Kidney (tissue), 22 donors: ENCODE measurements around the gene CD14. TPM values are rescaled to one million over a fixed set of nuclear protein-coding genes. Genes with fewer than 3 reads are reported as not detected.

ENCODE experiments used
- DNase-seq, 5 donors: peaks; one replicate each; pipeline ENCODE4 v3.0.0-alpha.2; 2013 to 2020
- FAIRE-seq: peaks from 2 replicates; lab custom pipeline; 2012; peaks lifted over from hg19 to GRCh38; lab: Jason Lieb, UNC
- H3K27ac ChIP-seq, 2 donors: one replicate each; pipeline ENCODE4 v1.7.0; 2013; ENCODE audit warnings: low read depth in 2 of 2, low read length in 2 of 2, inconsistent platforms in 1 of 2
- H3K27me3 ChIP-seq: one replicate; pipeline ENCODE4 v1.7.1; 2013; ENCODE audit warnings: low read length, inconsistent platforms; ENCODE audit not compliant: control insufficient read depth, insufficient read depth
- H3K36me3 ChIP-seq, 3 donors: one replicate each; pipeline versions ENCODE4 v1.7.0 to v1.7.1; 2013; ENCODE audit warnings: low read length in 3 of 3, control low read depth in 1 of 3, inconsistent platforms in 1 of 3; ENCODE audit not compliant: insufficient read depth in 3 of 3, control insufficient read depth in 2 of 3
- H3K4me1 ChIP-seq, 3 donors: one replicate each; pipeline versions ENCODE4 v1.7.0 to v1.7.1; 2013; ENCODE audit warnings: low read length in 3 of 3, inconsistent platforms in 1 of 3, low read depth in 1 of 3; ENCODE audit not compliant: control insufficient read depth in 2 of 3, insufficient read depth in 2 of 3
- H3K4me3 ChIP-seq, 3 donors: one replicate each; pipeline versions ENCODE4 v1.7.0 to v1.8.1; 2013; ENCODE audit warnings: low read length in 3 of 3, control low read depth in 1 of 3, inconsistent platforms in 1 of 3
- H3K9ac ChIP-seq, 3 donors: one replicate each; pipeline versions ENCODE4 v1.7.0 to v1.7.1; 2013; ENCODE audit warnings: low read length in 3 of 3, control low read depth in 1 of 3, inconsistent platforms in 1 of 3
- H3K9me3 ChIP-seq, 3 donors: one replicate each; pipeline versions ENCODE4 v1.7.0 to v1.7.1; 2013; ENCODE audit warnings: low read length in 3 of 3, control low read depth in 1 of 3, inconsistent platforms in 1 of 3; ENCODE audit not compliant: control insufficient read depth in 2 of 3, insufficient read depth in 1 of 3
- CTCF ChIP-seq: IDR thresholded peaks from 3 replicates; pipeline ENCODE4 v1.5.1; 2012; ENCODE audit warnings: mild to moderate bottlenecking, moderate library complexity, borderline replicate concordance; ENCODE audit not compliant: insufficient read depth; ENCODE audit errors: extremely low read depth
- intact Hi-C: fragments of 100-400 bp; cut with DNase I; formaldehyde crosslinking; loops from one replicate; pipeline ENCODE4 v1.11.1; 2022
- long read RNA-seq, 10 donors: library from polyadenylated mRNA in 1 of 10; unstranded in 1 of 10; transcript quantifications; one replicate each; pipeline ENCODE4 v2.0.0 and lab custom pipeline, GENCODE V29; 2021 to 2026
- polyA plus RNA-seq: library from polyadenylated mRNA; stranded (reverse); fragments of 350-450 nt; fragmentation: Illumina TruSeq; extraction: RNeasy Lipid Tissue Mini Kit (QIAGEN cat#74804); gene quantifications from one replicate; pipeline ENCODE4 v1.2.3, GENCODE V29; 2014; ENCODE audit warnings: low read depth, low replicate concordance; ENCODE audit not compliant: insufficient read depth
- total RNA-seq: library from RNA; stranded (reverse); fragmentation: NEBNext Ultra II Directional; extraction: Animal tissue kit (Norgen Biotek cat#: 25700); gene quantifications from one replicate; pipeline ENCODE4 v1.2.1, GENCODE V29; 2021
- donor health status: control.
- donor health status: control.
- donor health status: control.
- donor health status: control.
- donor health status: control.
- donor health status: DM: yes; HTN: yes; CAD: no.
- donor health status: Normal renal cell carcinoma (clear cell type).

The CD14 gene
- total RNA-seq (68.8 TPM), polyA plus RNA-seq (43.8 TPM)
- long read RNA-seq, donor 1, partial matches to known transcripts, result 0 of 1 reads
- long read RNA-seq, donor 1, other reads (novel, unspliced or antisense), result 0 of 1 reads
- long read RNA-seq, donor 2, partial matches to known transcripts, result 0 of 4 reads
- long read RNA-seq, donor 2, other reads (novel, unspliced or antisense), result 0 of 4 reads
- long read RNA-seq, donor 3, transcript CD14-201 (2 exons, 1,886 nt), result major isoform, 17 of 17 reads
- long read RNA-seq, donor 3, partial matches to known transcripts, result 0 of 17 reads
- long read RNA-seq, donor 3, other reads (novel, unspliced or antisense), result 0 of 17 reads
- long read RNA-seq, donor 4, result 0 reads
- long read RNA-seq, donor 5, result 0 reads
- long read RNA-seq, donor 6, partial matches to known transcripts, result 0 of 3 reads
- long read RNA-seq, donor 6, other reads (novel, unspliced or antisense), result 0 of 3 reads
- long read RNA-seq, donor 7, transcript CD14-201 (2 exons, 1,886 nt), result major isoform, 17 of 33 reads
- long read RNA-seq, donor 7, partial matches to known transcripts, result 0 of 33 reads
- long read RNA-seq, donor 7, other reads (novel, unspliced or antisense), result 15 of 33 reads
- long read RNA-seq, donor 8, partial matches to known transcripts, result 0 of 1 reads
- long read RNA-seq, donor 8, other reads (novel, unspliced or antisense), result 0 of 1 reads
- long read RNA-seq, donor 9, transcript CD14-201 (2 exons, 1,886 nt), result major isoform, 5 of 6 reads
- long read RNA-seq, donor 9, partial matches to known transcripts, result 0 of 6 reads
- long read RNA-seq, donor 9, other reads (novel, unspliced or antisense), result 0 of 6 reads
- long read RNA-seq, donor 10, transcript CD14-201 (2 exons, 1,886 nt), result major isoform, 7 of 7 reads
- long read RNA-seq, donor 10, partial matches to known transcripts, result 0 of 7 reads
- long read RNA-seq, donor 10, other reads (novel, unspliced or antisense), result 0 of 7 reads

- H3K4me3 ChIP-seq, result peak within 1 kb of the TSS; percentile 38 to 88 (median 83)
- DNase-seq (peak in 1 of 5 donors; percentile 84), FAIRE-seq (no peak)
- TF ChIP-seq CTCF, result no peak
- peak within 1 kb of the TSS; percentile 35 to 67 (median 59) for H3K9ac ChIP-seq
- no peaks in the 10 kb centered on the region for H3K36me3 ChIP-seq
- peak within 1 kb of the TSS; percentile 65 to 77 for H3K27ac ChIP-seq
- intact Hi-C loops, result no loop called here
- H3K9me3 ChIP-seq, result no peaks in the 10 kb centered on the region
- peaks cover 0 to 16% (median 0%) of the 10 kb centered on the region in 3 donors for H3K4me1 ChIP-seq
- H3K27me3 ChIP-seq, result peaks cover 7% of the 10 kb centered on the region
Observed at GRCh38 chr5:140633021-140633471, at the start of gene CD14. Gene CD14, minus strand, starts transcription at chr5:140633175. Its CDS starts 104 bp downstream, at chr5:140633071.

- H3K4me3 ChIP-seq, result no peak overlapping the region
- H3K9ac ChIP-seq, result no peak overlapping the region
- H3K27me3 ChIP-seq, result no peaks in the 10 kb centered on the region
- H3K4me1 ChIP-seq, result no peaks in the 10 kb centered on the region
- FAIRE-seq (no peak), DNase-seq (no peak)
- H3K36me3 ChIP-seq, result peaks cover 7 to 49% (median 33%) of the 10 kb centered on the region in 3 donors
- intact Hi-C loops, result no loop called here
- no peak for TF ChIP-seq CTCF
- no peak overlapping the region for H3K27ac ChIP-seq
- H3K9me3 ChIP-seq, result no peaks in the 10 kb centered on the region
Observed at GRCh38 chr5:140678993-140679392, 46.0 kb upstream of the CD14 start.

GRCh38 chr5:140677947-140678346, 45.0 kb upstream of the CD14 start:
- intact Hi-C loops, result no loop called here
- Histone ChIP-seq H3K4me3 (no peak overlapping the region), H3K27me3 (no peaks in the 10 kb centered on the region), H3K9ac (no peak overlapping the region), H3K4me1 (no peaks in the 10 kb centered on the region), H3K9me3 (no peaks in the 10 kb centered on the region), H3K27ac (no peak overlapping the region), H3K36me3 (peaks cover 7 to 49% (median 33%) of the 10 kb centered on the region in 3 donors)
- DNase-seq (no peak), FAIRE-seq (no peak)
- TF ChIP-seq CTCF, result no peak
